GM18498 (cell line): ENCODE measurements around the gene RACGAP1.
A peak's percentile ranks its signal among the peaks of the same experiment; 100 is the strongest.

ENCODE experiments used
- ATAC-seq: cut with Tn5 transposase; IDR thresholded peaks from one replicate; pipeline ENCODE4 v1.9.1; 2021; ENCODE audit warnings: mild to moderate bottlenecking, moderate library complexity; ENCODE audit not compliant: unreplicated experiment

Gene RACGAP1, protein sequence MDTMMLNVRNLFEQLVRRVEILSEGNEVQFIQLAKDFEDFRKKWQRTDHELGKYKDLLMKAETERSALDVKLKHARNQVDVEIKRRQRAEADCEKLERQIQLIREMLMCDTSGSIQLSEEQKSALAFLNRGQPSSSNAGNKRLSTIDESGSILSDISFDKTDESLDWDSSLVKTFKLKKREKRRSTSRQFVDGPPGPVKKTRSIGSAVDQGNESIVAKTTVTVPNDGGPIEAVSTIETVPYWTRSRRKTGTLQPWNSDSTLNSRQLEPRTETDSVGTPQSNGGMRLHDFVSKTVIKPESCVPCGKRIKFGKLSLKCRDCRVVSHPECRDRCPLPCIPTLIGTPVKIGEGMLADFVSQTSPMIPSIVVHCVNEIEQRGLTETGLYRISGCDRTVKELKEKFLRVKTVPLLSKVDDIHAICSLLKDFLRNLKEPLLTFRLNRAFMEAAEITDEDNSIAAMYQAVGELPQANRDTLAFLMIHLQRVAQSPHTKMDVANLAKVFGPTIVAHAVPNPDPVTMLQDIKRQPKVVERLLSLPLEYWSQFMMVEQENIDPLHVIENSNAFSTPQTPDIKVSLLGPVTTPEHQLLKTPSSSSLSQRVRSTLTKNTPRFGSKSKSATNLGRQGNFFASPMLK

DNA sequence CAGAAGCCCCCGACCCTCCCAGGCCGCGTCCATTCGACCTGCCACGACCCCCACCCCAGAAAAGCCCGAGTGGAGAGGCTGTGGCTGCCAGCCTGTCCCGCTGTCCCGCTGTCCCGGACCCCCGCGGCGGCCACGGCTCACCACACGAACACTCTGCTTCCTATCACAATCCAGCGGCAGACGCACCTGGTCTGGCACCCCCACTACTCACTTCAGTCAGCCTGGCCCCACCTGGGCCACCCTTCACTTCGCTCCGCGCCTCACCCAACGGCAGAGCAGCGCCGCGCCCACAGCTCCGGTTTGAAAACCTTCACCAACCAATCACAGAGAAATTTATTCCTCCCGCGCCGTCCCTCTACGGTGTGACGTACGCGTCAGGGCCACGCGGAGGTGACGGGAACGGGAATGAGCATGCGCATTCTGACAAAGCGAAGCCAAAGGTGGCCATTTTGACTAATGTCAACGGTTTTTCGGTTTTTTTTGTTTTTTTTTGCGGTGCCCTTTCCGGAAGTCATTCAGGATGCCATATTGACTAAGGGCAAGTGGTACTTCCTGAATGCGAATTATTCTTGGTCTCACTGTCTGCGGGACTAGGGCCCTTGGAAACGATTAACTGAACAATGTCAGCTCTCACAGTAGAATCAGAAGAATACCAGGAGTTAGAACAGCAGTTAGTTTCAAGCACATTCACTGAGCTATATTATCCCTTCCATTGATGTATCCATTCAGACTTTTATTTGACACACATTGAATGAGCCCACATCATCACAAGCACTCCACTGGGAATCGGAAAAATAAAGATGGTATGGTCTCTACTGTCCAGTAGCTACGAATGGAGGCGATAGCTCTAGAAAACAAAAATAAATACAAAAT is at the start of gene RACGAP1:
TSS of gene RACGAP1 (minus strand) at position 308 of the 873 bp plus-strand sequence. CDS start 8,779 bp downstream, outside the sequence.
- ATAC-seq: peak; percentile 98

DNA sequence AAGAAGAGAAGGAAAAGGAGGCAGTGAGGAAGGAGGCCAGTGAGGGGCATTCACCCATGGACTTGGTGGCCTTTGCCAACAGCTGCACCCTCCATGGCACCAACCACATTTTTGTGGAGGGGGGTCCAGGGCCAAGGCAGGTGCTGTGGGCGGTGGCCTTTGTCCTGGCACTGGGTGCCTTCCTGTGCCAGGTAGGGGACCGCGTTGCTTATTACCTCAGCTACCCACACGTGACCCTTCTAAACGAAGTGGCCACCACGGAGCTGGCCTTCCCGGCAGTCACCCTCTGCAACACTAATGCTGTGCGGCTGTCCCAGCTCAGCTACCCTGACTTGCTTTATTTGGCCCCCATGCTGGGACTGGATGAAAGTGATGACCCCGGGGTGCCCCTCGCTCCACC is 48.4 kb upstream of the RACGAP1 start:
- ATAC-seq: no peak

DNA sequence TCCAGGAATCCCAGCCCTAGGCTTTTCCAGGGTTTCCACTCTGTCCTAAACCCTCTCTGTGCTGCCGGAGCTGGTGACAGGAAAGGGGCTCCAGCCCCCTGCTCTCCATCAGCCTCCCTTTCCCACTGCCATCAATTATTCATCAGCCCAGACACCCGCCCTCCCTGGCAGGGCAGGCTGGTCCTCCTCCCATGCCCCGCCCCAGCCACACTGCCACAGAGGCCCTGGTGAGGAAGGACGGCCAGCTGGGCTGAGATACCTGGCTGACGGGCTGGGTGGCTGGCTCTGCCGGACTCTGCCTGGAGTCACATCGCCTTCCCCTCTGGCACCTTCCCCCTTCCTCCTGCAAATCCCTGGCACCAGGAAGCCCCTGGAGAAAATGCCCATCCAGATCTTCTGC is 47.9 kb upstream of the RACGAP1 start:
- ATAC-seq: no peak

DNA sequence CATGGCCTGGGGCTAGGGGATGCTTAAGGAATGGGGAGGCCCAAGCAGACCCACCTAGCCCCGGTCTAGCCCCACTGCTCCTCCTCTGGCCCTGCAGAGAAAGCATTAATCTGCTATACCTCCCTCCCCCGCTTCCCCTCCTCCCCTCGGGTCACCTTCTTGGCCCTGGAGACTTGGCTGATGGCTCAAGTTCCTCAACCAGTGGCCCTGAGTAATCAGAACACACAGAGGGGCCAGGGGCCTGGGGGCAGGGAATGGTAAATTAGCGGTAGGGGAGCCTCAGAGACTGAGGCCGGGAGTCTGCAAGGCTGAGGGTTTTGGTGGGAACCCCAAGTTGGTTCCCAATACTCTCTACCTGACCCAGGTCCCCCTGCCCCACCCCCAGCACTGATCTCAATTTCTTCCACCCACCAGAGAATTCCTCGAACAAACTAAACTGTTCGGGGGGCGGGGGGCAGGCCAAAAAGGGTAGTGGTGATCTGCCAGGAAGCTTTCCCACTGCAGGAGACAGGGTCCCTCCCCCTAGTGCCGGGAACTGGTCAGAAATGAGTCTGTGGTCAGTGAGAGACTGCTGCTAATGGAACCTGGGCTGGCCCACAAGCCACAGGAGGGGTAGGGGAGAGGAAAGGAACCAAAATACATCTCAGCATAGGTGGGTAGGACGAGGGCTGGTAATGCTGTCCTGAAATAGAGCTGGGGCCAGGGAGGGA is 47.1 kb upstream of the RACGAP1 start:
- no peak for ATAC-seq

DNA sequence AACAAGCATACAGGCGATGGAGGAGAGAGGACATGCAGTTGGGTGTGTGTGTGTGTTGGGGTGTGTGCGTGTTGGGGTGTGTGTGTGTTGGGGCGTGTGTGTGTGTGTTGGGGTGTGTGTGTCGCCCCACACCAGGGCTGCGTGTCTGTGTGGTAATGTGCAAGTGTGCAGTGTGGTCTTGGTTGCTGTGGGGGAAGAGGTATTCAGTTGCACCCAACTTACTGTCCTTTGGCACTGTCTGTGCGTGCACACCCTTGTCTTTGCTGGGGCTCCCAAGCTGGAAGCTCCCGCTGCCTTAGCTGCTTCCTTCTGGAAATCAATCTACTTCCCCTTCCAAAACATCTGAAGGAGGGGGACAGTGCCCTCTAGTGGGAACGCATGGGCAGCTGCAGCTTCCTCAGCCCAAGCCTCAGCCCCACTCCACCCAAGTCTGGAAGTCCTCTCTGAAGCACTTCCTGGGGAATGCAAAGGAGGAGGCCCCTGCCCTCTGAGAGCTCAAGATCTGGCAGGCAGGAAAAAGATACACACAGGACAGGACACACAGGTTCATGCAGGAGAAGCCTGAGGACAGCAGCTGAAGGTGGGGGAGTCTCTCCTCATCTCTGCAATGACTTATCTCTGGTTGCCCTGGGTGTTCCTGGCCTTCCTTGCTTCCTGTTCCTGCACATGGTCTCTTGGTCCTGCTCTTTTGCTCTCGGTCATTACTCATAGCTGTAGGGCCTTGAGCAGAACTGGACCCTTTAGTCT is 45.2 kb upstream of the RACGAP1 start:
- no peak for ATAC-seq

DNA sequence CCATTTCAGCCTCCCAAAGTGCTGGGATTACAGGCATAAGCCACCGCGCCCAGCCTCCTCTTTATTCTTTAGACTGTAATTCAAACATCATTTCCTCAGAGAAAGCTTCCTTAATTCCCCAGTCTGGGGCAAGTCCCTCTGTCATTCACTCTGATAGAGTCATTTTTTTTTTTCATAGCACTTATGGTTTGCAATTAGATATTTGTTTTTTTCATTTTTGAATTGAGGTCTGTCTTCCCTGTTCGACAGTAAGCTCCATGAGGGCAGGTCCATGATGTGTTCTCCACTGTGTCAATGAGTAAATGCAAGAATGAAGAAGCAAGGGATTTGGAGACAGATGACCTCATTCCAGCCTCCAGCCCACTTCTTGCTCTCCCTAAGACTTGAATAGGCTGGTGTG is 44.2 kb upstream of the RACGAP1 start:
- ATAC-seq: no peak

DNA sequence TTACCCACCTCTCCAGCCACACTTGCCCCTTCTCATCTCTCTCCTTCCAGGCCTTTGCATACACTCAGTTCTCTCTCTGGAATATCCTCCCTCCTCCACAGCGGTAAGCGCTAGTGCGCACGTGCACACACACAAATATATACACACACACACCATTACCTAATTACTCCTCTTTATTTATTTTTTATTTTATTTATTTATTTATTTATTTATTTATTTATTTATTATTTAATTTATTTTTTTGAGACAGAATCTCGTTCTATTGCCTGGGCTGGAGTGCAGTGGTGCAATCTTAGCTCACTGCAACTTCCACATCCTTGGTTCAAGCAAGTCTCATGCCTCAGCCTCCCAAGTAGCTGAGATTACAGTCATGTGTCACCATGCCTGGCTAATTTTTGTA is 43.8 kb upstream of the RACGAP1 start:
- ATAC-seq: no peak

DNA sequence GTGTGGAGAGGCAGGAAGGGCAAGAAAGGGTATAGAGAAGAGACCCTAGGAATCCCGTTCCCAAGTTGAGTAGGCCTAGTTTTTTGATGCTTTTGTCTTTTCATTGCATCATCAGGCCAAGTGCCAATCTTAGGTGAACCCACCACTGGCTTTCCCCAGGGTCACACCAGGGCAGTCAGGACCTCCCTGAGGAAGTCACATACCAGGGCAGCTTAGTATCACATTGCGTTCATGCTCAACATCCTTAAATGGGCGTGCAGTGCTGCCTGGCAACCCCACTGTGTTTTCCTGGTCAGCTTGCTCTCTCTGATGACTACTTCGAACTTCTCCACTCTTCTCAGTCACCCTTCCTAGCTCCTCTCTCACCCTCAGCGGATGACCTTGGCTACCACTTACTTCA is 41.1 kb upstream of the RACGAP1 start:
- no peak for ATAC-seq

DNA sequence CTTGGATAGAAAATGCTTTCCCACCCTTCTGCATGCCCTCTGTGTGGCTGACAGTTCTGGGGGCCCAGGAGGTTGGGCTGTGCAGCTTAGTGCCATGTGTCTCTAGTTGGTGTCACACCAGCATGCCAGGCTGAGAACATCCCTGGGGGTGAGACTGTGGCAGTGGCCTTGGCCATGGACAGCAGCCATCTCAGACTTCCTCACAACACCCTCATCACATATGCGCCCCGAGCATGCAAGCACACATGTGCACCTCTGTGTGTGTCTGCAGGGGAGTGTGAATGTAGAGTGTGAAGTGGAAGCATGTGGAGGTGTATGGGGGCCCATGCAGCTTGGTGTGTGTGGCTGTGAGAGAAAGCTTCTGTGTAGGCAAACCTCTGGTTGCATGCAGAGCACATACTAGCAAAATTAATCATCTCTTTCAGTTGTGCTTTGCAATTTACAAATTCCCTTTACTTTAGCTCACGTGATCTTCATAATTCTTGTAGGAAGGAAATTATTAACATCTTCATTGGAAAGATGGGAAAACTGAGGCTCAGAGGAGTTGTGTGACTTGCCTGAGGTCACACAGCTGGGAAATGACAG is 40.5 kb upstream of the RACGAP1 start:
- ATAC-seq: no peak

DNA sequence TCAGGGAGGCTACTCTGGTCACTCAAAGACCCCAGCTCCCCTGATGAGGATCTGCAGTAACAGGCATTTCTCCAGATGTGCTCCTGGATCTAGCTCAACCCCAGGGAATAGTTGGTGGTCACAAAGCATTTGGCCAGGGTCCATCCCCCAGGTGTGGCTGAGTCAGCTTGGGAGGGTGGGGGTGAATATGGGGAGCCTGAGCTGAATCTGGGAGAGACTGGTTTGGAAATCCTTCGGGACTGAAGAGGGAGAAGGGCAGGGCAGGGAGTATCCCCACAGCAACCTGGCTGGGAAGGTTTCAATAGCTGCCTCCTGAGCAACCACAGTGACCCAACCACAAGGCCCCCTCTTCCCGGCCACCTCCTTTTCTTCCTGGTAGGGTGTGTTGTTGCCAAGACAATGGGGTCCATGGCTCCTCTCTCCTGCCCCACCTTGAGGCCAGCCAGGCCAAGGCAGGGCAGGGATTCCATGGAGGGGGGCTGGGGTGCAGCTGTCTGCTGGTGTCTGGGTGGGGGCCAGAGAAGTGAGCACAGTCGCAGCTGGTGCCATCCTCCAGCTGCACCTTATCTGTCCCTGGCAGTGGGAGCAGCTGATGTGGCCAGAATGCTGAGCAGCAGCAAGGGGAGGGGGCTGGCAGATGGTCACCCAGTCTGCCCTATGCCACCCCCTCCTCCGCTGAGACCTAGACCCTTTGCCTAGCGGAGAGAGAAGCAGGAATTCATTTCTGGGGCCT is 37.6 kb upstream of the RACGAP1 start:
- no peak for ATAC-seq

DNA sequence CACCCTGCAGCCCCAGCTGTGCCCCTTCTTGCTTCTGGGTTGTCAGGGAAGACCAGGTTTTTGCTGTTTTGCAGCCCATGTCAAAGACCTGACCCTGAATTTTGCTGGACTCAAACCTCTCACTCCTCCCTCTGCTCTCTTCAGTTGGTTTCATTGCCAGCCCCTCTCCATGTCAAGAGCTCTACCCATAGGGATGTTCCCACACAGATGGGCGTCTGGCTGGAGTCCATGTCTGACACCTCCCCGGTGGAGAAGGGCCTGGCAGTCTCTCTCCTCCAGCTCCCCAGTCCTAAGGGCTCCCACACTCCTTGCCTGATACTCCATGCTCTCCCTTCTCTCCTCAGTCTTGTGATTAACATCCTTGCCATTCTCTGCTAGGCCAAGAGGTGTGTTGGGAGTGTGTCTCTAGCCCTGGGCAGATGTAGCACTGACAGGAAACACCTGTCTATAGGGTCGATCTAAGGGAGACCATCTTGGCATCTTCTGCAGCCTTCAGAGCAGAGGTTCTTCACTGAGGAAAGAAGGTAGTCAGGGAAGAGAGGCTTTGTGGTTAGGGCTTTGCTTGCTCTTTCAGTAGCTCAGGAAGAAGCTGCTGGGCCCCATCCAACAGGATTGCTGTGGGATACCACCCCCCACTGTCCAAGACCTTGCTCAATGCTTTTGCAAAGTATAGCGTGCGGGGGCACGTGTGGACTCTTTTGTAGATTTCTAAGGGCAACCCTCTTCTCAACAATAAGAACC is 36.8 kb upstream of the RACGAP1 start:
- no peak for ATAC-seq

DNA sequence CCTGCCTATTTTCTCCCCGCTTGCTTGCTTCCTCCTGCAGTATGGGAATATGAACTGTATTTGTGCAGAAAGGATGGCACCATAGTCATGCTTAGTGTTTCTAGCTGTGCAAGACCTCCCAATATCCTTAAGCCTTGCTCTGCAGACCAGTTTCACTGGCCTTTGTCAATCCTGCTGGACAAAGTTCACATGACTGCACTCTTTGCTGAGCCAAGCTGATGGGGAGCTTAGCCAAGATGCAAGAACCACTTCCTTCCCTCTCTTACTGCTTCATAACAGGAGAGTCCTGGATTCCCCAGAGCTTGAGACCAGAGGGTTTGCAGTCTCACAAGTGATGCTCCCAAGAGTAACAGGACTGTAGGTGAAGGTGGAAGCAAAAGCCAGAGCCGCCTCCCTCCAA is 35.9 kb upstream of the RACGAP1 start:
- no peak for ATAC-seq

DNA sequence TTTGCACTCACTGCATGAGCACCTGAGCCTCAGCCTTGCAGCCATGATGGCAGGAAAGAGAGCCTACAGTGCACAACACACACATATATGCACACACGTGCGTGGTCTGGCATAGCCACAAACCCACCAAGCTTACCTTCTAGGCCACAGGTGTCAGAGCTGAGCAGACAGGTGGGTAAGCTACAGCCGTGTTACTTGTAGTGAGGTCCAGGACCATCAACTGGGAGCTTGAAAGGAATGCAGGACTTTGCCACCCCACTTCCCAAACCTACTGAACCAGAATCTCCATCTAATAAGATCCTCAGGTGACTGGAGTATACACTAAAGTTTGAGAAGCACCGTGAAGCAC is 34.8 kb upstream of the RACGAP1 start:
- ATAC-seq: no peak

DNA sequence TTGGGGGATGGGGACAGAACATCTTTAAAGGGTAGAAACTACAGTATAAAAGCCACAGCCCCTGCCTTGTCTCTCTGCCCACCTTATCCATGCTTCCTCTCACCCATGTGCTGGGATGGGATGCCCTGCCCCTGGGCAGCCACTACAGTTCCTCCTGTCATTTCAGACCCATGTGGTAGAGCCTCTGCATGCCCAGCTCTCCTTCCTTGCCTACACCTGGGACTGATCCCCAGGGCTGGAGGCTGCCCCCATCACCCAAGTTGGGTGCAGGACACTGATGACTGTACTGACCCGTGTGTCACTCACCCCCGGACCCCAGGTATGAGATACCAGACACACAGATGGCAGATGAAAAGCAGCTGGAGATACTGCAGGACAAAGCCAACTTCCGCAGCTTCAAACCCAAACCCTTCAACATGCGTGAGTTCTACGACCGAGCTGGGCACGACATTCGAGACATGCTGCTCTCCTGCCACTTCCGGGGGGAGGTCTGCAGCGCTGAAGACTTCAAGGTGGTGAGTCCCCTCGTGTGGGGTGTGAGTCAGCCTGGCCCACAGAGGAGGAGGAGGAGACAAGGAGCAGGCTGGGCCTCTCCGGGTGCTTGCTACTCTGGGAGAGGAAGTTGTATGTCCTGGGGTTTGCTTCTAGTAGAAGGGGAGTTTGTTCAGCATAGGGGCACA is 34.3 kb upstream of the RACGAP1 start:
- no peak for ATAC-seq

DNA sequence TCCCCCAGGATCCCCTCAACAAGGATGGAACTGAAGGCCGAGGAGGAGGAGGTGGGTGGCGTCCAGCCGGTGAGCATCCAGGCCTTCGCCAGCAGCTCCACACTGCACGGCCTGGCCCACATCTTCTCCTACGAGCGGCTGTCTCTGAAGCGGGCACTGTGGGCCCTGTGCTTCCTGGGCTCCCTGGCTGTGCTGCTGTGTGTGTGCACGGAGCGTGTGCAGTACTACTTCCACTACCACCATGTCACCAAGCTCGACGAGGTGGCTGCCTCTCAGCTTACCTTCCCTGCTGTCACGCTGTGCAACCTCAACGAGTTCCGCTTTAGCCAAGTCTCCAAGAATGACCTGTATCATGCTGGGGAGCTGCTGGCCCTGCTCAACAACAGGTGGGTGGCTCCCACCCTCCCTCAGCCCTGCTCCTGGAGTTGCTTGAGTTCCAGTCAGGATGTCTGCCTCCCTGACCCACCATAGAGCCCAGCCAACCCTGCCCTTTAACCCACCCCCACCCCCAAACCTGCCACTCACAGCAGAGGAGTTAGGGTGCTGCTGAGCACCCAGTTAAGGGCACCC is 33.5 kb upstream of the RACGAP1 start:
- ATAC-seq: no peak

DNA sequence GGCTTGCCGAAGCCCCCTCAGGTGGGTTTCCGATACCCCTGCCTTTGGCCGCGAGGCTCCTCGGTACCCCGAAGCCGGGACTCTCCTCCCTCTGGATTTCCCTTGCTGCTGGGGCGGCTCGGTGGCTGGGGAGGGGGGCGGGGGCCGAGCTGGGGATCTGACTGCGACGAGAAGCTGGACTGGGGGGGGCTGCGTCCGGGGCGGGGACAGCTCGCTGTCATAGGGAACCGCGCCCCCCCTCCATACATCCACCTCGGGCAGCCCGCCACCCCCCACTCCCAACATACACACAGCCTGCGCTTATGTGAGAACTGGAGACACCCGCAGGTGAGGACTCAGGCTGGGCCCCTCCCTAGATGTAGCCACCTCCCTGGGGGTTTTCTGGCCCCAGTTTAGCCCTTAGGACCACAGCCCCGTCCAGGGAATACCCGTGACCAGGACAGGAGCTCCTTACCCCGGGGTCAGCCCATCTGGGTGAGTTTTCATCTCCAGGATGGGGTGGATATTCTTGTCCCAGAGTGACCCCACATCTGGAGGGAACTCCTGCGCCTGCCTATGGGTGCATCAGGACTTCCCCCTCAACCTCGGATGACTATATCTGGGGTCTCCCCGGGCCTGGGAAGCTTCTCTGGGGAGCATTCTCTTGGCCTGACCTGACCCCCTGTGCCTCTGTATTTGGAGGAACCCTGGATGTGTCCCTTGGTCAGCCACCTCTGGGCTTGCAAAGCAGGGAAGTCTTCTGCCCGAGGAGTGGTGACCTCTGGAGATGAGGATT is 32.8 kb upstream of the RACGAP1 start:
- ATAC-seq: no peak
